Esophagus muscularis mucosa (tissue), 4 donors: ENCODE results near the gene FANCI.

Experiments used
- EP300 ChIP-seq: sonication (generic); formaldehyde crosslinking; IDR thresholded peaks from one replicate; pipeline ENCODE4 v1.6.1; 2017; ENCODE audit warnings: antibody characterized with exemption
- POLR2A ChIP-seq: fragments of 450-650 bp; IDR thresholded peaks from one replicate; pipeline ENCODE4 v1.6.1; 2017; ENCODE audit warnings: antibody characterized with exemption, moderate library complexity, mild to moderate bottlenecking, low read depth
- POLR2AphosphoS5 ChIP-seq, 2 donors: sonication (generic); formaldehyde crosslinking; IDR thresholded peaks; one replicate each; pipeline ENCODE4 v1.6.1; 2017; ENCODE audit warnings: antibody characterized with exemption in 2 of 2
- TF ChIP-seq, protein P1 (sequence below), 3 experiments: fragments of 200-600 bp in 2 of 3; fragments of 450-650 bp in 1 of 3; sonication (generic) in 2 of 3; IDR thresholded peaks; one replicate each; pipeline ENCODE4 v1.5.1; 2017 to 2019; ENCODE audit warnings: antibody characterized with exemption in 3 of 3, mild to moderate bottlenecking in 2 of 3, moderate library complexity in 1 of 3

DNA sequence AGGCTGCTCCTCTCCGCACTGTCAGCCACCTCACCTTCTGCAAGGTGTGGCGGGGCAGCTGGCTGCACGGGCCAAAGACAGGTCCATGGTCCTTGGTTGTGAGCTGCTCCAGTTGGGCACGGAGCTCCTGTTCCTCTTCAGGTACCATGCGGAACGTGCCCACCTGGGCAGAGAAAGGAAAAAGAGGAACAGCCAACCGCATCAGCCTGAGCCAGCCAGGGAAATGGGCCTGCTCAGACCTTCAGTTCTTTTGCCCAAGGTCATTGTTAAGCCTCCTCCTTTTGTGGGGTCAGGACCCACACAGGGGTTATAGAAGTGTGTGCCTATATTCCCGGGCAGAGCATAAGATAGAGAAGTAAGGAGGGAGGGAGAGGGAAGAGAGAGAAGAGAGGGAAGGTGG lies 25.2 kb upstream of the FANCI start:
- TF ChIP-seq, protein P1, sequence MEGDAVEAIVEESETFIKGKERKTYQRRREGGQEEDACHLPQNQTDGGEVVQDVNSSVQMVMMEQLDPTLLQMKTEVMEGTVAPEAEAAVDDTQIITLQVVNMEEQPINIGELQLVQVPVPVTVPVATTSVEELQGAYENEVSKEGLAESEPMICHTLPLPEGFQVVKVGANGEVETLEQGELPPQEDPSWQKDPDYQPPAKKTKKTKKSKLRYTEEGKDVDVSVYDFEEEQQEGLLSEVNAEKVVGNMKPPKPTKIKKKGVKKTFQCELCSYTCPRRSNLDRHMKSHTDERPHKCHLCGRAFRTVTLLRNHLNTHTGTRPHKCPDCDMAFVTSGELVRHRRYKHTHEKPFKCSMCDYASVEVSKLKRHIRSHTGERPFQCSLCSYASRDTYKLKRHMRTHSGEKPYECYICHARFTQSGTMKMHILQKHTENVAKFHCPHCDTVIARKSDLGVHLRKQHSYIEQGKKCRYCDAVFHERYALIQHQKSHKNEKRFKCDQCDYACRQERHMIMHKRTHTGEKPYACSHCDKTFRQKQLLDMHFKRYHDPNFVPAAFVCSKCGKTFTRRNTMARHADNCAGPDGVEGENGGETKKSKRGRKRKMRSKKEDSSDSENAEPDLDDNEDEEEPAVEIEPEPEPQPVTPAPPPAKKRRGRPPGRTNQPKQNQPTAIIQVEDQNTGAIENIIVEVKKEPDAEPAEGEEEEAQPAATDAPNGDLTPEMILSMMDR (IDR thresholded peaks at IDR 0.05), result no peak
- TF ChIP-seq EP300 (no peak), POLR2AphosphoS5 (IDR thresholded peaks at IDR 0.05) (no peak), POLR2A (no peak)
